Neural crest cell (in vitro differentiated cells): Measurements from ENCODE around the gene CIAO3. TPM values are rescaled to one million over a fixed set of nuclear protein-coding genes. Genes with fewer than 3 reads are reported as not detected.
"Not testable (repeated sequence)": the region's sequence is repeated elsewhere in the genome, so short reads cannot be mapped to it uniquely, and the experiment has no call there.

Source experiments
- DNase-seq: peaks from one replicate; pipeline ENCODE4 v3.0.0; 2021; ENCODE audit warnings: low read depth, mixed read lengths, low spot score
- H3K27ac Mint-ChIP-seq: one replicate; pipeline ENCODE4 v1.8.0; 2021; ENCODE audit warnings: mild to moderate bottlenecking, mixed read lengths; ENCODE audit not compliant: unreplicated experiment
- H3K27me3 Mint-ChIP-seq: 2 replicates; pipeline ENCODE4 v1.8.0; 2021; ENCODE audit warnings: low read depth, mild to moderate bottlenecking, mixed read lengths
- H3K36me3 Mint-ChIP-seq: 2 replicates; pipeline ENCODE4 v1.8.0; 2021; ENCODE audit warnings: low read depth, mild to moderate bottlenecking, mixed read lengths
- H3K4me1 Mint-ChIP-seq: 2 replicates; pipeline ENCODE4 v1.8.0; 2021; ENCODE audit warnings: mixed read lengths
- H3K4me3 Mint-ChIP-seq: one replicate; pipeline ENCODE4 v1.8.0; 2021; ENCODE audit warnings: mild to moderate bottlenecking, mixed read lengths
- H3K9me3 Mint-ChIP-seq: 2 replicates; pipeline ENCODE4 v1.8.0; 2021; ENCODE audit warnings: mixed read lengths
- total RNA-seq: library from RNA; stranded (reverse); gene quantifications from 2 replicates; pipeline ENCODE4 v1.2.1, GENCODE V29; 2021
- TF ChIP-seq, protein P1 (sequence below): fragments of 200-600 bp; sonication (generic); conservative IDR thresholded peaks from 2 replicates; pipeline ENCODE4 v1.5.0; 2021; ENCODE audit warnings: antibody characterized with exemption, mild to moderate bottlenecking

Gene CIAO3
- total RNA-seq, 1 donor from 2014 or later = 45.9 TPM

DNA sequence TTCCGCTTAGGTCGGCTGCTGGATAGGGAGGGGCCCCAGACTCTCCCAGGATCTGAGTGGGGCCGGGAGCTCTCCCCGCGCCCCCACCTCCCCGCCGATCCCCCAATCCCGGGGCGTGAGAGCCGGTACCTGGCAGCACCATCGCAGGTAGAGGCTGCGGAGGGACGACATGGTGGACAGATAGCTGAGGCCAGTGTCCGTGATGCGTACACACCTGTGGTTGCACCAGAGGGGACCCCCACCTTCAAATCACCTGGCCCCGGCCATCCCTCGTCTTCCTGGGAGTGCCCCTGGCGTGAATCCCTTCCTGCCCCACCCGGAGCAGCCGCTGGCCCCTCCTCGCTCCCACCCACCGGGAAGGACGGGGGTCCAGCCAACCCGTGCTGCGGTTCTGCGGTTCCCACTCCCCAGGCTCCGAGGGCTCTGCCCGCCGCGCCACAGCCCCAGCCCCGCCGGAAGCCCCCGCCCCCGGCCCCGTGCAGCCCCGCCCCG is 45.9 kb downstream of the CIAO3 start:
- peaks cover 10% of the 10 kb centered on the region for H3K4me1 Mint-ChIP-seq
- no peaks in the 10 kb centered on the region for H3K9me3 Mint-ChIP-seq
- DNase-seq = no peak
- peaks cover 90% of the 10 kb centered on the region for H3K27me3 Mint-ChIP-seq
- no peaks in the 10 kb centered on the region for H3K36me3 Mint-ChIP-seq
- TF ChIP-seq, protein P1, sequence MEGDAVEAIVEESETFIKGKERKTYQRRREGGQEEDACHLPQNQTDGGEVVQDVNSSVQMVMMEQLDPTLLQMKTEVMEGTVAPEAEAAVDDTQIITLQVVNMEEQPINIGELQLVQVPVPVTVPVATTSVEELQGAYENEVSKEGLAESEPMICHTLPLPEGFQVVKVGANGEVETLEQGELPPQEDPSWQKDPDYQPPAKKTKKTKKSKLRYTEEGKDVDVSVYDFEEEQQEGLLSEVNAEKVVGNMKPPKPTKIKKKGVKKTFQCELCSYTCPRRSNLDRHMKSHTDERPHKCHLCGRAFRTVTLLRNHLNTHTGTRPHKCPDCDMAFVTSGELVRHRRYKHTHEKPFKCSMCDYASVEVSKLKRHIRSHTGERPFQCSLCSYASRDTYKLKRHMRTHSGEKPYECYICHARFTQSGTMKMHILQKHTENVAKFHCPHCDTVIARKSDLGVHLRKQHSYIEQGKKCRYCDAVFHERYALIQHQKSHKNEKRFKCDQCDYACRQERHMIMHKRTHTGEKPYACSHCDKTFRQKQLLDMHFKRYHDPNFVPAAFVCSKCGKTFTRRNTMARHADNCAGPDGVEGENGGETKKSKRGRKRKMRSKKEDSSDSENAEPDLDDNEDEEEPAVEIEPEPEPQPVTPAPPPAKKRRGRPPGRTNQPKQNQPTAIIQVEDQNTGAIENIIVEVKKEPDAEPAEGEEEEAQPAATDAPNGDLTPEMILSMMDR = no peak
- no peak overlapping the region for H3K4me3 Mint-ChIP-seq
- H3K27ac Mint-ChIP-seq = no peak overlapping the region

DNA sequence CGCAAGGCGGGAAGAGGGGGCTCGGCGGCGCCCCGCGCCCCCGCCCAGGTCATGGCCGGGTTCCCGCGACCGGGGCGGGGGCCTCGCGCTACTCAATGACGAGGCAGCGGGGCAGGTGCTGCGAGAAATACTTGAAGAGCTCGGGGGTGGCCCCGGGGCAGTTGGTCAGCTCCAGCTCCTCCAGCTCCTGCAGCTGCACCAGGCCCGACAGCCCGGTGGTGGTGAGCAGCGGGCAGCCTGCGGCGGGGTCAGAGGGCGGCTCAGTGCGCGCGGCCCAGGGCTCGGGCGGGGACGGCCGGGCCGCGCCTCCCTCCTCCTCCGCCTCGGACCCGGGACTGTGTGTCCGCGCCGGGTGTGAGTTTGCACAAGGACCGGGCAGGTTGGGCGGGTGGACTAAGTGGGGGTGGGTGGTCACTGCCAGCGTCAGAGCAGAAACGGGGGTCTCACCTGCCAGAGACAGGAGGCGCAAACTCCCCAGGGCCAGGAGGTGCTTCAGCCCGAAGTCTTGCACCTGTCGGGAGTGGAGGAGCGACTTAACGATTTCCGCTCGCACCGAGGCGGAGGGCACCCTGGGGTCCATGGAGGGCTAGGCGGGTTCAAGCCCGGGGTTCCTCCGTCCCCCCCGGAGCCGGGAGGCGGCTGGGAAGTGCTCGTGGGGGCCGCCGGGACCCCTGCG is 46.5 kb downstream of the CIAO3 start:
- Mint-ChIP-seq H3K4me3 (no peak overlapping the region), H3K27me3 (peaks cover 87% of the 10 kb centered on the region), H3K27ac (no peak overlapping the region), H3K4me1 (peaks cover 16% of the 10 kb centered on the region), H3K9me3 (no peaks in the 10 kb centered on the region), H3K36me3 (no peaks in the 10 kb centered on the region)
- TF ChIP-seq, protein P1 = no peak
- no peak for DNase-seq

DNA sequence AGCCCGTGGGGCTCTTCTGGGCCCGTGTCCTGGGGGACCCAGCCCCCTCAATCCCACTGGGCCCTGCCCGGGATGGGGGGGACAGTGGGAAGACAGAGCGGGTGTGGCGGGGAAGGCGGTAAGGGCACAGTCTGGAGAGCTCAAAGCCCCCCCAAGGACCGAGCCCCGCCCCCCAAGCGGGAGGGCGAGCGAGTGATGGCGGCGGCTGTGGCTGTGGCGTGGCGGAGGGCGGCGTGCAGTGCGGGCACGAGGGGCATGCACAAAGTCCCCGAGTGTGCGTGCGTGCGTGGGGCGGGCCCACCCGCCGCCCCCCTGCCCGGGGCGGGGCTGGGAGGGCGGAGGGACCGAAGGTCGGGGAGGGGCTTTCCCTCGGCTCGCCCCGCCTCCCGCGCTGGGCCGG is 47.0 kb downstream of the CIAO3 start:
- H3K27ac Mint-ChIP-seq = no peak overlapping the region
- H3K9me3 Mint-ChIP-seq = no peaks in the 10 kb centered on the region
- DNase-seq = no peak
- no peaks in the 10 kb centered on the region for H3K36me3 Mint-ChIP-seq
- no peak overlapping the region for H3K4me3 Mint-ChIP-seq
- H3K4me1 Mint-ChIP-seq = peaks cover 17% of the 10 kb centered on the region
- TF ChIP-seq, protein P1 = no peak
- peaks cover 82% of the 10 kb centered on the region for H3K27me3 Mint-ChIP-seq

DNA sequence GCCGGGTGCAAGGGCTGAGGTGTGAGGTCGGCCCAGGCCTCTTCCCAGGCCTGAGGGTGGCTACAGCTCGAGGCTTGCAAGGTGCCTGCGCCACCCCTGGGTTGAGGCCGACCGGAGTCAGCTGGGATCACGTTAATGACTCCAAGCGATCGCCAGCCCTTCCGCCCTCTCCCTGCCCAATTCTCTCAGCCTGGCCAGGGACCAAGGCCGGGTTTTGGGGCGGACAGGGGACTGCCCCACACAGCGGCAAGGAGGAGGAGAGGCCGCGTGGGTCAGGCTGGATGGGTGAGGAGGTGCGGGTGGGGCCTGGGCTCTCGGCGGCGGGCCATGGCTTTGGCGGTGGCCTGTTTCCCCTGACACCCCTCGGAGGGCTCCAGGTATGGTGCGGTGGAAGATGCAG is 47.4 kb downstream of the CIAO3 start:
- Mint-ChIP-seq H3K27ac (no peak overlapping the region), H3K9me3 (no peaks in the 10 kb centered on the region), H3K4me1 (peaks cover 17% of the 10 kb centered on the region), H3K36me3 (no peaks in the 10 kb centered on the region), H3K27me3 (peaks cover 78% of the 10 kb centered on the region), H3K4me3 (no peak overlapping the region)
- TF ChIP-seq, protein P1 = no peak
- DNase-seq = no peak

DNA sequence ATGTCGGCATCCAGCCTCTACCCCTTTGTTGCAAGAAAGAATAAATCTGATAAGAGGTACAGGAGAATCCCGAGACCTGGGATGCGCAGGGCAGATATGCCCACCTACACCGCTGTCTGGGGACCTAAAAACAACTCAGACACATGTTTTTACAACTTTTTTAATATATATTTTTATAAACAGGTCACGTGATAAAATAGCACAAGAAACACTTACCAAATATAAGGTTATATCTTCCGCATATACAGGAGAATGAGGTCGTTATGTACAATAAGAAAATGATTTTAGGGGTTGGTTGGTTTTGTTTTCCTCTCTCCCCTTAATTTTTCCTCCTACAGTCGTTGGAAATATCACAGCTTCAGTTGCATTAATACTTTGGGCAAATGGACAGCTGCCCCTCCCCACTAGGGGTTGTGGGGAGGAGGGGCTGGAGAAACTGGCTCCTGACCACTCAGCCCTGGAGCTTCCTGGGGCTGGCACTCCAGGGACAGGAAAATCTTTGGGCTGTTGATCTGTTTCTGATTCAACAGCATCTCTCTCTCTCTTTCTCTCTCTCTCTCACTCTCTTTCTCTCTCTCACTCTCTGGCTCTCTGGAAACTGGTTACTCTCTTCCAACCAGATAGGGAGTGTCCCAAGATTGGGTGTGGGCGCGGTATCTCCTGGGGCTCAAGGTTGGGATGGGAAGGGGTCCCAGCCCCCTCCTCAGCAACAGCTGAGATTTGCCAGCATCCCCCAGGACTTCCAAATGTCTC is 48.3 kb downstream of the CIAO3 start:
- H3K27ac Mint-ChIP-seq = no peak overlapping the region
- no peak for DNase-seq
- H3K27me3 Mint-ChIP-seq = peaks cover 69% of the 10 kb centered on the region
- peaks cover 17% of the 10 kb centered on the region for H3K4me1 Mint-ChIP-seq
- H3K4me3 Mint-ChIP-seq = peak overlapping the region; percentile 64
- no peaks in the 10 kb centered on the region for H3K9me3 Mint-ChIP-seq
- no peaks in the 10 kb centered on the region for H3K36me3 Mint-ChIP-seq
- TF ChIP-seq, protein P1 = no peak

DNA sequence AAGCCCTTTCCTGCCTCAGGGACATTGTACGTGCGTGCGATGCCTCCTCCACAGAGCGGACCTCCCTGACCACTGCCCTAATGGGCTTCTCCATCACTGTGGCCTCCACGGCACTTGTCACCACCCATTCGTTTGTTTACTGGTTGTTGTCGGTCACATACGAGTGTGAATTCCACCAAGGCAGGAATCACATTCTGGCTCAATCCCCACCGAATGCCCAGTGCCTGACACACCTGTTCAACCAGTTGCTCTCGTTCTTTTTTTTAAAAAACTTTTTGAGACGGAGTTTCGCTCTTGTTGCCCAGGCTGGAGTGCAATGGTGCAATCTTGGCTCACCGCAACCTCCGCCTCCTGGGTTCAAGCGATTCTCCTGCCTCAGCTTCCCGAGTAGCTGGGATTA is 49.6 kb downstream of the CIAO3 start:
- Mint-ChIP-seq H3K4me1 (peaks cover 17% of the 10 kb centered on the region), H3K27me3 (peaks cover 58% of the 10 kb centered on the region), H3K4me3 (peak overlapping the region; percentile 92)
- not testable (repeated sequence) for DNase-seq, H3K27ac Mint-ChIP-seq, H3K9me3 Mint-ChIP-seq, H3K36me3 Mint-ChIP-seq
